Activated CD4-positive, CD25-positive, alpha-beta regulatory T cell treated with anti-CD3 and anti-CD28 coated beads, Interleukin-2, amount 50 U/mL, for 16 hours (primary cell): ENCODE results near the gene FZD4.
"Not testable (repeated sequence)": the region's sequence is repeated elsewhere in the genome, so short reads cannot be mapped to it uniquely, and the experiment has no call there.

ENCODE experiments used
- DNase-seq: peaks from one replicate; pipeline ENCODE4 v3.0.0-alpha.2; 2020; ENCODE audit warnings: low read depth, low spot score

Gene FZD4

DNA sequence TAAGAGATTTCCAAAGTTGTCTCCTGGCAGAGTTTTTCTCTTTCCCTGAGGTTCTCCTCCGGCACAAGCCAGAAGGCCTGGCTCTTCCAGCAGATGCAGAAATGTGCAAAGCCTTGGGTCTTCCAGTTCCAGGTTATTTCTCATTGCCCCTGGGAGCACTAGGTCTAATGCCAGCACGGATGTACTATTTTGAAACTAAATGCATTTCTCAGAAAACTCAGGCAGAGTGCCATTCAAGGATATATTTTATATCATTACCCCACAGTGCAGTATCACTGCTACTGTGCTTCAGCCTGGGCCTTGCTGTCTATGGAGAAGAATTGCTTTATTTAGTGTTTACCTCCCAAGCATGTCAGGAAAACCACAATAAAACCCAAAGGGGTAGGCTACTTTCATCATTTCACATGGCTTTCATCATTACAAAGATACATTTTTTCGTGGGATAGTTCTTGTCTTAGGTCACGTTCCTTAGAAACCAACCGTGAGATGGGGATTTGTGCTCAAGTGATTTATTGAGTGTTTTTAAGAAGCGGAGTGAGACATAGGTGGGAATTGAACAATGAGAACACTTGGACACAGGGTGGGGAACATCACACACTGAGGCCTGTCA is 22.4 kb upstream of the FZD4 start:
- no peak for DNase-seq

DNA sequence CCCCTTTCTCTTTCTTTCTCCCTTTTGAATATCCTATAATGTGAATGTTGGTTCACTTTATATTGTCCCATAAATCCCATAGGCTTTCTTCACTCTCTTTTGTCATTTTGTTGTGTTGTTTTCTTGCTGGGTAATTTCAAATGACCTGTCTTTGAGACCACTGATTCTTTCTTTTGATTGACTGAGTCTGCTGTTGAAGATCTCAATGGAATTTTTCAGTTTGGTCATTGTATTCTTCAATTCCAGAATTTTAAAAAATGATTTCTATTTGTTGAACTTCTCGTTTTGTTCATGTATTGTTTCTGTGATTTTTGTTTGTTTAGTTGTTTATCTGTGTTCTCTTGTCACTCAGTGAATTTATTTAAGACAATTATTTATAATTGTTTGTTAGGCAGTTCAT is 17.5 kb upstream of the FZD4 start:
- DNase-seq: no peak

DNA sequence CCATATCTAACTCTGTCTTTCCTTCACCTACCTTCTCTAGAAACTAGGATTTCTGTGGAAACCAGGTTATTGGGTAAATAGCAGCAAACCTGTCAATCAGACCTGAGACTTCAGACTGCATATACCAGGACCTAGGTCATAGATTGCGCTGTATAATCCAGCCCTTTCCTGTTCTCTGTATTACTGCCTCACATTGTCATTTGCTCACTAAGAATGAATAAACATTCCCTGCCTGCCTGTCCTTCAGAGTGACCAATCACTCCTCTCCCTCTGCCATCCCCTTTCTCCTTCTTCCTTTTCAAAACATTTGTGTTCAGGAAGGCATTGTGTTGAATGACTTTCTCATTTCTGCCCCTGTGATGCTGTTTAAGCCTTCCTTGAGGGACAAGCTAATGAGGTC is 14.1 kb upstream of the FZD4 start:
- DNase-seq: no peak

DNA sequence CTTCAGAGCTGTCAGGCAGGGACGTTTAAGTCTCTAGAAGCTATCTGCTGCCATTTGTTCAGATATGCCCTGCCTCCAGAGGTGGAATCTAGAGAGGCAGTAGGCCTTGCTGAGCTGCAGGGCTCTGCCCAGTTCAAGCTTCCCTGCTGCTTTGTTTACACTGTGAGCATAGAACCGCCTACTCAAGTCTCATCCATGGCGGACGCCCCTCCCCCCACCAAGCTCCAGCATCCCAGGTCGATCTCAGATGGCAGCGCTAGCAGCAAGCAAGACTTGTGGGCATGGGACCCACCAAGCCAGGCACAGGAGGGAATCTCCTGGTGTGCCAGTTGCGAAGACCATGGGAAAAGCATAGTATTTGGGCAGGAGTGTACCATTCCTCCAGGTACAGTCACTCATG is 12.4 kb upstream of the FZD4 start:
- not testable (repeated sequence) for DNase-seq

DNA sequence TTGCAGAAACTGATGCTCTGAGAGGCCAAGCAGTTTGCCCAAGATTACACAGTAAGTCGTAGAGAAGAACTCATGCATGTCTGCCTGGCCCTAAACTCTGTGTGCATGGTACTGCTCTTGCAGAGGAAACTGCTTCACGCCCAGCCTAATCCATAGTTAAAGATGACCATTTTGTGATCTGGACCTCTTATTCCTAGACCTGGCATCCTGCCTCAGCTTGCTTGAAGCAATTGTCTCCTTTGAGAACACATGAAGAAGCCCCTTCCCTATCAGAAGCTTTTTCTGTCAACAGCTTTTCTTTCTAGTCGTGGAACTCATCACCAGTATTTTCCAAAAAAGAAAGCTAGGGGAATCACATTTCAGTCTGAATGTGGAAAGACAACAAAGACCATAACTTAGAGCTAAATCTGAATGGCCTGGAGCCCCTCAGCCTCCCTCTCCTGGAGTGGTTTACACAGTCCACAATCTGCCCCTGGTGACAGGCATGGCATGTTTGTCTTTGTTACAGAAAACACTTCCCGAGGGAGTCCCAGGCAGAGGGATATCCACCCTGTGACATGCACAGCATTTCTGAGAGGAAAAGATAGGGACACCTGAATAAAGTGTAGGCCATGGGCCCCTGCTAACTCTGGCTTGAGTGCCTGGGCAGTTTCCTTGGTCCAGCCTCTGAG is 2.9 kb upstream of the FZD4 start:
- DNase-seq: no peak

DNA sequence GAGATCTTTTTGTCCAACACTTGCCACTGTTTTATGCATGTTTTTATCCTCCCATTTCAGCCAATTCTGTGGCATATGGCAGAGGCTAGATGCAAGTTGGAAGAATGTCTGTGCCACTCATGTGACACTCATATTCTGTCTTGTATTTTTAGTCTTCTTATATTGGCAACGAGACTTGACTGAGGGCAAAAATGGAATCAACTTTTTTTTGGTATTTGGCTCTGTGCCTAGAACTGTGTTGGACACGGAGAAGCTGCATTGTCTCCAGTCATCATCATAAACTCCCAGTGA is 1.7 kb upstream of the FZD4 start:
- DNase-seq: no peak

DNA sequence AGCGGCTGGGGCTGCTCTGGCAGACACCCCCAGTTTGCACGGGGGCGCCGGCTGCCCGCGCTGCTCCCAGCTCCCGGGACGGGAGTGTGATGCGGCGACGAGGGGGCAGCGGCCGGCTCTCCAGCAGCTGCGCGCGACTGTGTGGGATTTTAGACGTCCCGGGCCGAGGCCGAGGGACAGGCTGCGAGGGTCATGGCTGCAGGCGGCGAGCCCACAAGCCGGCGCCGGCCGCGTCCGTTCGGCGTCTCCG is 159 bp downstream of the FZD4 start:
- no peak for DNase-seq

DNA sequence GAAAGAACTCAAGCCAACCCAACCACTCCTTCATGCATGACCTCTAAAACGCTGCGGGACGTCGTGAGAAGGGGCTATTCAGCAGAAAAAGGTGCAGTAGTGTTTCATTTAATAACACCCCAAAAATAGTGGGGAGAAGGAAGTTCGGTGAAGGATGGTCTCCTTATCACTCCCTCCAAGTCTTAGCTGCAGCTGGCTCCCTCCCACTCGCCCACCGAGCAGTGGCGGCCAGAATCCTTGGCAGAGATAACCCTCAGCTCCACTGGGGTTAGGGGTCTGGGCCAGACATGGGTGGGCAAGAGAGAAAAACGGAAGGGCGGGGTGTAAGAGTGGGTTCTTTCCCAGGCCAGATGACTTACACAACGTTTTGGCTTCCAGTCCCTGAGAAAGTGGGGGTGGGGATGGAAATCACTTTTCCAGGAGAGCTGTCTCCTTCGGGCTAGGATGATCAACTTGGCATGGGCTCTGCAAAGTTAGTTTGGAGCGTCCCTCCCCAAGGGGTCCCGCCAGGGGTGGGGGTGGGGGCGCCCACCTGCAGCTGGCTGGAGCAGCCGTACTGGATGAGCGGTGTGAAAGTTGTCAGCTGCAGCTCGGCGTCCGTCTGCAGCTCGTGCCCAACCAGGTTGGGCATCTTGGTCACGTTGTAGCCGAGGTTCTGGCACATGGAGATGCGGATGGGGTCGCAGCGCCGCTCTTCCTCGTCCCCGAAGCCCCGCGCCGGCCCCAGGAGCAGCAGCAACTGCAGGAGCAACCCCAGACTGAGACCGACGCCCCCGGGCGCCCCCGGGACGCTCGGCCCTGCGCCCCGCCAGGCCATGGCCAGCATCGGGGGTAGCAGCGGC is 705 bp downstream of the FZD4 start:
- no peak for DNase-seq

DNA sequence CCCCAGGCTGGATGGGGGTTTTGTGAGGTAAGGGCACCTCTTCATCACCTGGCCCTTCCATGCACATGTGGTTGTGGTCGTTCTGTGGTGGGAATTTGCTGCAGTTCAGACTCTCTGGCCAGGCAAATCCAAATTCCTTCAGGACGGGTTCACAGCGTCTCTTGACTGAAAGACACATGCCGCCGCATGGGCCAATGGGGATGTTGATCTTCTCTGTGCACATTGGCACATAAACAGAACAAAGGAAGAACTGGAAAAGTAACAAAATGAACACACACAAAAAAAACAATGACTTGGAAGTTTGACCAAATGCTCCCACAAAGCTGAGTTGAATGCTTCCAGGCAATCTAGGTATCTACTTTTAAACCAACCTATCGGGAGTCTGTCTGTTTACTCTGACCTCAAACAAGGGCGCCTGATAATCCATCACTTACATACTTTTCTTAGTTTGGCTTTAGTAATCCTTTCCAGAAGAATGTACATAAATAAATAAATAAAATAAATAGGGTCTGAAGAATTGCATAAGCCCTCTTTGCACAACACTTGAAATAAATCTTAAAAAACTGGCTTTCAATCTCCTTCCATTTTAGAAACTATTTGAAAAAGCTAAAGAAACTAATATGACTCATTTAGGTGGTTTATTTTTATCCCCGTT is 2.8 kb downstream of the FZD4 start:
- DNase-seq: no peak

DNA sequence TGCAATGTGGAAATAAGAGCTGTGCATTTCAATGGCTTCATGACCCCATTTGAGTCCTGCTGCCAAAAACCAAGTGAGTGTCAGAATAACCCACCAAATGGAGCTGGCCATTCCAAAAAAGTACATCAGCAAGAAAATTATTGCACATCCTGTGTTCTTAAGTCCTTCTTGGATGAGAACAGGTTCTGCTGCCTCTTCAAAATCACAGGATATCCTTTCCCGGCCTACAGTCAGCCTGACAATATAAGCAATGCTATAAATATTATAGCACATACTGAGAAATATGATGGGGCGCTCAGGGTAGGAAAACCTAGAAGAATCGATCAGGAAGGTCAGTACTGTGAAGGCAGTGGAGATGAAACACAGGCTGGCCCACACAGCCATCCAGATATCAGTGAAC is 3.5 kb downstream of the FZD4 start:
- no peak for DNase-seq

DNA sequence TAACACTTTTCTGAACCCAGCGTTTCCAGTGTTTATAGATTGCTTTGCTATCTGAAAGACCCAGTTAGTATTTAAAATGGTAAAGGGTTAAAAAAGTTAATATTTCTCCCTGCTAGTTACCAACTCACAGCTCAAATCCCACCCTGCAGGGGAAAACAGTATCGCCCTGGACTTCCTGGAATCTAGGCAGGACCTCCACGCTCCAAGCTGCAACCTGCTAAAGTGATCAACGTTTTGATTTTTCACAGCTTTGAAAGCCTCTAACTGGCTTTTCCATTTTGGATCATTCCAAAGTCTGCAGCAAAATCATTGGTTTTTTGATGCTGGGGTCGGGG is 4.6 kb downstream of the FZD4 start:
- DNase-seq: no peak

DNA sequence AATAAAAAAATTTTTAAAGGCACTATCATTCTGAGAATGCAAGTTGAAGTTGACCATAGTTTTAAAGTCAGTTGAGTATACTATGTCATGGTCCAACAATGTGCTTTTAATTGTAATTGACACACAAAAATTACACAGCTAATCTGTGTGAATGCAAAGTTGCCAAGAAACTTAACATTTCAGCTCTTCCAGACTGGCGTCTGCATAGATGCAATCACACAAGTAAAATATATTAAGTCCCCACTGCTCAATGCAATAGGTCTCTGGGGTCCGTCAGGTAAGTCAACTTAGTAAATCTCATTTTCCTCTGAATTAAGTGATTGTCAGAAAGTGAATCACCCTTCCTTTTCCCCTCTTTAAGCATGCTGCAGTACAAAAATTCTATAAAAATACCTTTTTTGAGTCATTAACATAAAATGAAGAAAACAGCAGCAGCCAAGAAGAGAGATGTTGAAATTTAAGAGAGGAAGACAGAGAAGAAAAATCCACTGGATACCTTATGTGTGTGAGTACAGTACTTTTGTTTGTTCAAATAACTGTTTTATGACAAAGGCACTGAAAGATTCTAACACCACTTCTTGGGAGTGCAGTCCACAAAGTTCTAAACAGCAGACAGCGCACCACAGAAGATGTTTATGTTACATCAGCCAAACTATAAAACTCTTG is 5.1 kb downstream of the FZD4 start:
- DNase-seq: no peak

DNA sequence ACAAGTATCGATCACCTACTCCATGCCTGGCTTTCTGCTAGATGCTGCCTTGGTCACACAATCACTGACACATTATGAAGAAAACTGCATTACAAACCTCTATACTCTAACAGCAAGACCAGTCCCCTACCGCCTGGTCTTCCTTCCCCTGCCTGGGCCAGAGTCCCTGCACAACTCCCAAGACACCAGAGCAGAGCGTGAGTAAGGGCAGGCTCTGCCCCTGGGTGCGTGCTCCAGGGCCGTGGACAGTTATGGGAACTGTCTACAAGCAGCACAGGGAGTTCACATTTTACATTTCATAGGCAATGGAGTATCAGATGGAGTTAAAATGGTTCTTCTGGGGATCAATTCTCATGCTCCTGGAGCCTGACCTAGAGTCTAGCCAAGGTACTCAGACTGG is 6.5 kb downstream of the FZD4 start:
- DNase-seq: no peak

DNA sequence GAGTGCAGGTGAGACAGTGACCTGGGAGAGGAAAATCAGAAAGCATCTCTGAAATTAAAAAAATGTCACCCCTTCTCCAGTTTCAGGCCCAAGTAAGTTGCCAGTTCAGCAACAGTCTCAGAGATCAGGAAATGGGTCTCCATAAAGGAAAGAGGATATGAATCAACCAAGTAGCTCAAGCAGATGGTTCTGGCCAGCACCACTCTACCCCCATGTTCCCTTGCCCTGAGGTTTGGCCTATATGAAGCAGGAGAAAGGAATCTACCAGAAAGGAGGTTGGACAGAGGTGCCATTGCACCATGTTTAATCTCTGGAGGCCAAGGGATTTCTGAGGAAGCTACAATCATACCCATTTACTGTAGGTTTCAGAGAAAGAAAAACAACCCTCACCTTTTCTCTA is 7.7 kb downstream of the FZD4 start:
- no peak for DNase-seq

DNA sequence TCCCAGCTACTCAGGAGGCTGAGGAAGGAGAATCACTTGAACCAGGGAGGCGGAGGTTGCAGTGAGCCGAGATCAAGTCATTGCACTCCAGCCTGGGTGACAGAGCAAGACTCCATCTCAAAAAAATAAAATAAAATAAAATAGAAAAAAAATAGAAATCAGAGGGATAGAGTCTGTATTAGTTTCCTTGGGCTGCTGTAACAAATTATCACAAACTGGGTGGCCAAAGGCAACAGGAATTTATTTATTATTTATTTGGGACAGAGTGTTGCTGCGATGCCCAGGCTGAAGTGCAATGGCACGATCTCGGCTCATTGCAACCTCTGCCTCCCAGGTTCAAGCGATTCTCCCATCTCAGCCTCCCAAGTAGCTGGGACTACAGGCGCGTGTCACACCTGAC is 11.7 kb downstream of the FZD4 start:
- DNase-seq: not testable (repeated sequence)

DNA sequence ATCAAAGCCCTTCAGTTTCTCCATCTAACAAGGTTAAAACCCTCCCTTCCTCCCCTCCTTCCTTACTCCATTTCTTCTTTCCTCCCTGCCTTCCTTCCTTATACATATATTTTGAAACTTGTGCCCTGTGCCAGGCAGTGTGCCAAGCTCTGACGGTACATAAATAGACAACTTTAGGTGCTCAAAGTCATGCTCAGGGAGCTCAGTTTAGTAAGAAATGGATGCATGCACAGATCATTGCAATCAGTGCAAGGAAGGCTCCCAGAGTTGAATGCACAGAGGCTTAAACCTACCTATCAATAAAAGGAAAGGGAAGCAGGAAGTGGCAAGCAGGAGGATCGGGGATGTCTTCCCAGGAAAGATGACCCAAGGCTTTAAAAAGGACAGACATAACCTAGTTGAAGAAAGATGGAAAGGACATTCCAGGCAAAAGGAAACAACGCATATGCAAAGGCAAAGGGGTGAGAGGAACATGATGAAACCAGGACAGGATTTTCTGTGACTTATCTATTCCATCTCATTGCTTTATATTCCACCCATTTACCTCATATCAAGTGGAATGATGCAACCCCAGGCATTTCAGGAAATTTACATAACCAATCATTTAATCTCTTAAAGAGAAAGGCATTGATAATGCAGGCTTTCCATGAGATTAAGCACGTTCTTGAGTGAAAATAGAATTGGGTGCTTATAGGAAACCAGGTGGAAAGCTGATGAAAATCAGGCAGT is 13.2 kb downstream of the FZD4 start:
- no peak for DNase-seq

DNA sequence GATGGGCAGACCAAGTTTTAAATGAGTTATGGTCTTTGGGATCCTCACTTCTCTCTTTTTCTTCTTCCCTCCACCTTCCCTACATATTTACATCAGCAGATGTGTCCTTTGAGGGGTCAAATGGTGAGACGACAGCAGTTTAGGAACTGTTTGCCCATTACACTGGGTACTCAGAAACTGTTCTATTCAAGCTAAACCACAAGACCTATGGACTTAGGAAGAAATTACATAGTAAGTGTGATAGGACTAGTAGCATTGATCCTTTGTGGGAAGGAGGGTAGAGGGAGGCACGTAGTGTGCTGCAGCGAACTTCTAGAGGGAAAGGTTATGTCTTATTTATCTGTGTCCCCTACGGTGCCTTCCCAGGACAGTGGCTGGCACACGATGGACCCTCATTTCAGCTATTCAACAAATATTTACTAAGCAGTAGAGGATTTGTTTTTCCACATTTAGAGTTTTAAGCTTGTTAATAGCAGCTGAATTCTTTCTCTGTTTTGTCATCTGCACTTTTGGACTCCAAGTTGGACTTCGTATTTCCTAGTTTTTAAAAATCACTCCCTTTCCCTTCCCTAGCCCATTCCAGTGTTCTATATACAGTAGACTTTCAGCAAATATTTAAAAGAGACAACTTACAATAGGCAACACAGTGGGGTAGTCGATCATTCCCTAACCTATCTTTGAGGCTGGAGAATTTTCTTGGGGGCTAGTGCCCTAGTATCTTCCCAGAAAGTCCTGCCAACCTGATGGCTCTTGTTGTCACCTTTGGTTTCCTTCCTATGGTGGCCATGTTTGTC is 13.9 kb downstream of the FZD4 start:
- no peak for DNase-seq

DNA sequence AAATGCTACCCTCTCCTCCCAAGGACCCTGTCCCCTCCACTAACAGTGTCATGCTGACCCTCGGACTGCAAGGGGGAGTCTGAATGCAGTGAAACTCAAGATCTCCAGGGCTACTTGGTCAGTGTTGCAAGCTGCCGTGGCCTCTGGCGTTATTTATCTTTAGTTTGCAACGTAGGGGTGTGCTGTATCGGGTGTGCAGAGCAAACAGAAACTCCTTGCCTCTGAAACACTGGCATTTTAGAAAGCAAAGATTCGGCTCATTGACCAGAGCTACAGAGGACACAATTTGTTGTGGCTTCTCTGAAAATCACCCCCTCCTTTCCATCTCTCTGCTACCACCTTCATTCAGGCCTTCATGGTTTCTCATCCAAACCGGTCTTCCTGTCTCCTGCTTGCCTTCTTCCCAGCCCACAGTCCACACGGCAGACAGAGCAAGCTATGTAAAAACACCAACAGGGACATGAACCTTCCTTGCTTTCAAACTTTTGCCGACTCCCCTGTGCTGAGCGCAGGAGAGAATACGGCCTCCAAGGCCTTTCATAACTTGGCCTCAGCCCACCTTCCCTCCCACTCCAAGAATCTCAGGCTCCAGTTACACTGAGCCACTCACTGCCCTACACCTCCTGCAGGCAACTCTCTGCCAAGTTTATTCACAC is 14.9 kb downstream of the FZD4 start:
- DNase-seq: no peak

DNA sequence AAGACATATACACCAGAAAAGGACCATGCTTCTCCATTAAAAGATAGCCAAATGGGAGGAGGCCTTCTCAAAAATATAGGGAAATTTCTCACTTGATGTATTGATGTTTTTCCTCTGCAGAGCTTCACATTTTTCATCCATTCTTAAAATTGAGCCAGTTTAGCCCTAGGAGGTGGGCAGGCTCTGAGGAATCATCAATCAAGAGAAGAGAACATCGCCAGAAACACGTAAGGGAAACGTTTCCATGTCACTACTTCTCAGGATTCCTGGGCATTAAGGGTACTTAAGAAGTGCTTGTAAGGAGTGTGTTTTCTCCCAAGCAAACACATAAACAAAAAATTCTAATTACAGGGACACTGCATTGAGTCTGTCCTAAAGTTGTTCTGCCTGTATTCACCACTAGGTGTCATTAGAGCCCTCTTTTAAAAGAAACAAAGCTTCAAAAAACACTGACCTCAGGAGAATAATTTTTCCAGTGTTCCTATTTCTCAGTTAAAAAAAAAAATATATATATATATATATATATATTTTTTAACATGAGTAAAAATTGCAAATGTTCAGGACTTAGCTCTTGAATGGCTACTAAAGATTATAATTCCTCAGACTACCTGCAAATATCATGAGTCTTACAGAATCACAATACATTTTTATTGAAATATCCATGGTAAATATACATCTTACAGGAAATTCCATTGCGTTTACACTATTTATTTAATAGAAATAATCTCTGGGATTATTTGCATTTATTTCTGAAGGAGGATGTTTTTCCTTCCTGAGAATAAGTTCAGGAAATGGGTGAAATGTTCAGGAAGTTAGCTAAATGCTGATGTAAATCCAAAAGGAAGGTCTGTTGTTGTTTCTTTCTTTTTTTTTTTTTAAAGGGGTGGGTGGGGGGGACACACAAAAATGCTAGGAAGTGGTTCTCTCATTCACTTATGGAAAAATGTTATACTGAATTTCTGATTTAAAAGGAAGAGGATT is 16.0 kb downstream of the FZD4 start:
- DNase-seq: no peak
